GM18499 (cell line): ENCODE measurements around the gene CPM.
A peak's percentile ranks its signal among the peaks of the same experiment; 100 is the strongest.
"Not testable (repeated sequence)": the region's sequence is repeated elsewhere in the genome, so short reads cannot be mapped to it uniquely, and the experiment has no call there.

Experiments
- ATAC-seq: cut with Tn5 transposase; IDR thresholded peaks from one replicate; pipeline ENCODE4 v1.9.1; 2021; ENCODE audit warnings: moderate number of reproducible peaks; ENCODE audit not compliant: insufficient read depth, unreplicated experiment

Gene CPM

DNA sequence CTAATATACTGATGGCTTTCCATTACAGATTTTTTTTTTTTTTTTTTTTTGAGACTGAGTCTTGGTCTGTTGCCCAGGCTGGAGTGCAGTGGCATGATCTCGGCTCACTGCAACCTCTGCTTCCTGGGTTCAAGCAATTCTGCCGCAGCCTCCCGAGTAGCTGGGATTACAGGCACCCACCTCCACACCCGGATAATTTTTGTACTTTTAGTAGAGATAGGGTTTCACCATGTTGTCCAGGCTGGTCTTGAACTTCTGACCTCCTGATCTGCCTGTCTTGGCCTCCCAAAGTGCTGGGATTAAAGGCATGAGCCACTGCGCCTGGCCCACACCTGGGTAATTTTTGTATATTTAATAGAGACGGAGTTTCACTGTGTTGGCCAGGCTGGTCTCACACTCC is 121.4 kb downstream of the CPM start:
- not testable (repeated sequence) for ATAC-seq

GRCh38 chr12:68810027-68810389 is 123.0 kb downstream of the CPM start:
- not testable (repeated sequence) for ATAC-seq

GRCh38 chr12:68809190-68810026 is 123.6 kb downstream of the CPM start:
- ATAC-seq: no peak

- peak; percentile 37 for ATAC-seq
Measured at GRCh38 chr12:68808388-68809189, 124.4 kb downstream of the CPM start.

GRCh38 chr12:68807576-68808387 is 125.2 kb downstream of the CPM start, which contains the start of gene MDM2:
TSS of gene MDM2 (plus strand) at chr12:68808177. CDS start at chr12:68808478, 301 bp downstream.
- peak; percentile 64 for ATAC-seq

DNA sequence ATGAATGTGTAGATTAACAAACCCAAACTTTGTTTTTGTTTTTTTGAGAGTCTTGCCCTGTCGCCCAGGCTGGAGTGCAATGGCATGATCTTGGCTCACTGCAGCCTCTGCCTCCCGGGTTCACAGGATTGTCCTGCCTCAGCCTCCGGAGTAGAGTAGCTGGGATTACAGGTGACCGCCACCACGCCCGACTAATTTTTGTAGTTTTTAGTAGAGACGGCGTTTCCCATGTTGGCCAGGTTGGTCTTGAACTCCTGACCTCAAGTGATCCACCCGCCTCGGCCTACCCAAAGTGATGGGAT is 125.7 kb downstream of the CPM start:
- ATAC-seq: not testable (repeated sequence)

DNA sequence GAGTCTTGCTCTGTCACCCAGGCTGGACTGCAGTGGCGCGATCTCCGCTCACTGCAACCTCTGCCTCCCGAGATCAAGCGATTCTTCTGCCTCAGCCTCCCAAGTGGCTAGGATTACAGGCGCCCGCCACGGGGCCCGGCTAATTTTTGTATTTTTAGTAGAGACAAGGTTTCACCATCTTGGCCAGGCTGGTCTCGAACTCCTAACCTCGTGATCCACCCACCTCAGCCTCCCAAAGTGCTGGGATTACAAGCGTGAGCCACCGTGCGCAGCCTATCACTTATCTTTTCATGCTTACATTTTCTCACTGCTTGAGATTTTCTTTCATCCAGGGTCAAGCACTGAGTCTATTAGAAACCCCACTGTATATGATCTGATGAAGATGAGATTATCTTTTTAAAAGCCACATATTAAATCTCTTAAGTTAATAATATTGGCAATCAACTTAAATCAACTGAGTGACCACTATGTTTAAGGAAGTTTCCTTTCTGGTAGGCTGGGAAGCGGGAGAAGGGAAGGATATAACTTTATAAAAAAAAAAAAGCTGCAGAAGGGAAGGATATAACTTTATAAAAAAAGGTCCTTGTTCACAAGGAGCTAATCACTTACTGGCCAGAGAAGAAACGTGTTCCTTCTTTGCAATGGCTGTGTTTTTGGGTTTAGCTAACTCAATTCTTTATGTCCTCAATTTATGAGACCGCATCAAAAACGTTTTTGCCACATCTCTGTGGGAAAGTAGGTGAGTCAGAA is 126.3 kb downstream of the CPM start:
- no peak for ATAC-seq

DNA sequence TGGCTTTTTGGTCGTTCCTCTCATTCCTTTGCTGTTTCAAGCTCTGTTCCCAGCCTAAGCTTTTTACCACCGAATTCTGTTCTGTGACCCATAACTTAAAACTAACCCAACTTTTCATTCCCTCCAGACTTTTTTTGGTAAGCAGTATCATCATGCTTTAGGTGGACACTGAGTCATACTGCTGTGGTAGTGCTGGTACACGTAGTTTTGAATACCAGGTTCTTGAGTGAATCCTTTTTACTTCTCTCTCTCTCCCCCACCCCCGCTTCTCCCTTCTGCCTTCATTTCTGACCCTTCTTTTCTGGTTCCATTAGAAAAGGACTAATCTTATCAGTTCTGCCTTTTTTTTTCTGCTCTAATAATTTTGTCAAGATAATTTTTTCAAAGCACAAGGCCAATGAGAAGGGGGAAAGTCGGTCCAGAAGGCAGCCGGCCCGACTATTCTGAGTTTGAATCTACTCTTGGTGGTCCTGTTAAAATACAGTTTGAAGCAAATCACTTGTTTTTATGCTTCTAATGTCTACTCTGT is 127.3 kb downstream of the CPM start:
- ATAC-seq: no peak

DNA sequence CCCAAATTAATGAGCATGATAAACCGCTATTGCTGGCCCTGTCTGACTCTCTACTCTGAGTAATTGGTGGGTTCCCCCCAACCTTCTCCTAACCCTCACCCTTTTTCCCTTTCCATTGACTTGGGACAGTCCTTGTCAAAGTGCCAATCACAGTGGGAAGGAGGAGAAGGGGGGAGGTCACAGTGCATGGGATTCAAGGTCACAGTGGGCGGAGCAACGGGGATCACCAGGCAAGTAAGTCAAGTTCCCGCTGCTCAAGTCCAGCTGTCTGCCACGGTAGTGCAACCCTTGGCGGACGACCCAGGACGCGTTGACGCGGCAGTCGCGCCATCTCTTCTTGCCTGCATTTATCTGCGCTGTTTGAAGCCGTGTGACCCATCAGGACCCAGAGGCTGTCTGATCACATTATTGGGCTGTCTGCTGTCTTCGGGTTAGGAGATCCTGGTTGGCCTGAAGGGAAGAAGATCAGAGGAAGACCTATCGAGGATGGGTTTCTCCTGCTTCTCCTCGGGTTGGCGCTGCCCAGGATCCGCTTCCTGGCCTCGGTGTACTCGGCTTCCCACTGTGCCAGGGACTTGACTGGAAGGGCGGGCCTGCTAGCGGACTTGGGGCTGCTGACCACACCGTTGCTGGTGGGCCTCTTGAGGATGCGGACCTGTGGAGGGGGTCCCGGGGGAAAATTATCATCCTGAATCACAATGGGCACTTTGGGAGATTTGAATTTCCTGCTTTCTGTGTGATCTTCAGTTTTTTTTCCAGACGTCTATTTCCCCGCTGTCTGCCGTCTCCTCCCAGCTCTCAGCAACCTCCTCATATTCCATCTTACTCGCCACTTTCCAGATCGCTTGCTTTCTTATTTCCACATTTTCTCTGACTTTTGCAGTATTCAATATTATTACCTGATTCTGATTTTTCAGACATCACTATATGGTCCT is 128.0 kb downstream of the CPM start:
- ATAC-seq: no peak

- ATAC-seq: no peak
Measured at GRCh38 chr12:68803948-68804656, 128.9 kb downstream of the CPM start.

GRCh38 chr12:68802911-68803651 is 129.9 kb downstream of the CPM start:
- ATAC-seq: not testable (repeated sequence)

DNA sequence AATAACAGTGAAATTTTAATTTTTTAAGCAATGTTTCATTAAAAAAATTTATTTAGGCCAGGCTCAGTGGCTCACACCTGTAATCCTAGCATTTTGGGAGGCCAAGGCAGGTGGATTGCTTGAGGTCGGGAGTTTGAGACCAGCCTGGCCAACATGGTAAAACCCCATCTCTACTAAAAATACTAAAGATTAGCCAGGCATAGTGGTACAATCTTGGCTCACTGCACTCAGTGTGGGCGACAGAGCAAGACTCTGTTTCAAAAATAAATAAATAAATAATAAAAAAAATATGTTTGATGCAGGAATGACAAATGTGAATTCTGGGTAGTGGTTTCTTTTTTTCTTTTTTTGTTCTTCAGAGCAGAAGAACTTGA is 130.6 kb downstream of the CPM start:
- not testable (repeated sequence) for ATAC-seq
